Liver (tissue), 3 donors: ENCODE data around the gene BRD1.

Experiments used
- CTCF ChIP-seq: fragments of 150-350 bp; IDR thresholded peaks from 2 replicates; pipeline ENCODE4 v1.5.1; 2017; ENCODE audit warnings: improper control_type of control experiment, low read depth, low read length; ENCODE audit not compliant: missing input control
- EGR1 ChIP-seq, 2 donors: IDR thresholded peaks; 2 replicates each; pipeline ENCODE4 v1.6.1; 2016 to 2018; ENCODE audit warnings: antibody characterized with exemption in 2 of 2, low read depth in 2 of 2
- JUND ChIP-seq, 2 donors: IDR thresholded peaks; 2 replicates each; pipeline ENCODE4 v1.6.1; 2016; ENCODE audit warnings: antibody characterized with exemption in 2 of 2
- RAD21 ChIP-seq, 2 donors: IDR thresholded peaks; 2 replicates each; pipeline ENCODE4 v1.6.1; 2016; ENCODE audit warnings: antibody characterized with exemption in 2 of 2, mild to moderate bottlenecking in 2 of 2
- TAF1 ChIP-seq: conservative IDR thresholded peaks from 2 replicates; pipeline ENCODE4 v1.6.1; 2016; ENCODE audit warnings: antibody characterized with exemption, mild to moderate bottlenecking
- donor health status: healthy.
- donor health status: healthy.

- TF ChIP-seq JUND (IDR thresholded peaks at IDR 0.05) = no peak
- TF ChIP-seq RAD21 (IDR thresholded peaks at IDR 0.05) = no peak
- TF ChIP-seq CTCF = no peak
- no peak for TF ChIP-seq EGR1 (IDR thresholded peaks at IDR 0.05; ENCODE audit: low read depth in 2 of 2)
- no peak for TF ChIP-seq TAF1
Measured at GRCh38 chr22:49862496-49862776, 34.8 kb upstream of the BRD1 start.
